Tibial artery (tissue), 4 donors: ENCODE data around the gene FARSA.
"Not testable (repeated sequence)": the region's sequence is repeated elsewhere in the genome, so short reads cannot be mapped to it uniquely, and the experiment has no call there.

Source experiments
- DNase-seq, 2 donors: peaks; one replicate each; pipeline ENCODE4 v3.0.0-alpha.2; 2019
- H3K27ac ChIP-seq, 2 donors: fragments of 200-600 bp; sonication (generic) in 1 of 2; 1 replicate in 1 of 2; 2 replicates in 1 of 2; pipeline ENCODE4 v1.5.1; 2018 to 2019; ENCODE audit warnings: mild to moderate bottlenecking in 1 of 2
- H3K27me3 ChIP-seq, 2 donors: fragments of 200-600 bp; sonication (generic) in 1 of 2; one replicate each; pipeline versions ENCODE4 v1.5.1 to v1.6.0; 2016 to 2019
- H3K36me3 ChIP-seq, 3 donors: fragments of 200-600 bp; sonication (generic) in 2 of 3; one replicate each; pipeline ENCODE4 v1.5.1; 2016 to 2019; ENCODE audit warnings: mild to moderate bottlenecking in 2 of 3
- H3K4me1 ChIP-seq, 4 donors: fragments of 200-600 bp; sonication (generic) in 2 of 4; 1 replicate in 3 of 4; 2 replicates in 1 of 4; pipeline ENCODE4 v1.5.1; 2016 to 2019
- H3K4me3 ChIP-seq, 2 donors: fragments of 200-600 bp; sonication (generic) in 1 of 2; 1 replicate in 1 of 2; 2 replicates in 1 of 2; pipeline ENCODE4 v1.5.1; 2018 to 2019; ENCODE audit warnings: mild to moderate bottlenecking in 2 of 2
- H3K9me3 ChIP-seq, 3 donors: fragments of 200-600 bp; sonication (generic) in 1 of 3; one replicate each; pipeline ENCODE4 v1.5.1; 2016 to 2019
- intact Hi-C: fragments of 100-400 bp; cut with DNase I; formaldehyde crosslinking; loops from one replicate; pipeline ENCODE4 v1.15.0; 2023; ENCODE audit warnings: low total_unique reads
- TF ChIP-seq, protein P1 (sequence below), 2 experiments: fragments of 200-600 bp in 1 of 2; fragments of 450-650 bp in 1 of 2; IDR thresholded peaks; one replicate each; pipeline ENCODE4 v1.5.1; 2017 to 2019; ENCODE audit warnings: antibody characterized with exemption in 2 of 2, mild to moderate bottlenecking in 1 of 2, moderate library complexity in 1 of 2

The FARSA gene

DNA sequence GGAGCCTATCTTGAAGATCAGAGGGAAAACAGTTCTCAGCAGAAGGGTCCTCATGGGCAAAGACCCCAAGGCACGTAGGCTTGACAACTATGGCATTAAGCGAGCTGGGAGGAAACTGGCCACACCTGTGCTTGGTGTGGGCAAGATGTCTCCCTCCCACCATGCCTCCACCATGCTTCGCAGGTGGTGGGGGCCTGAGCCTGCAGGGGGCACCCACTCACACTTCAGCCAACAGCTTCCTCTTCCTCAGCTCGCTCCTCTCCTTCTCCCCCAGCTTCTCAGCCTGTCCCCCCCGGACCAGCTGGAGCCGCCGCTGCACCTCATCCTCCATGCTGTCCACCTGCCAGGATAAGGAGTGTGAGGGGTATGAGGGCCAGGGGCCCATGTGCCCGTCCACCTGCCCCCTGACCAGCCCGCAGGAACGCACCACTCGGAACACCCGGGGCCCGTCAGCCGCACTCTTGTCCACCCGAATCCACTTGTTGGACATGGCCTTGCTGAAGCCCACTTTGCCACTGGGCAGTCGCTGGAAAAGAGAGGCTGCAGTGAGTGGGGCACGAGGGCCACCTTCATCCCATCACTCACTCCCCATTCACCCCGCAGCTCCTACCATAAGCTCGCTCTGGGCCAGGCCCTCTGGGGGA is 3.4 kb downstream of the FARSA start:
- TF ChIP-seq, protein P1, sequence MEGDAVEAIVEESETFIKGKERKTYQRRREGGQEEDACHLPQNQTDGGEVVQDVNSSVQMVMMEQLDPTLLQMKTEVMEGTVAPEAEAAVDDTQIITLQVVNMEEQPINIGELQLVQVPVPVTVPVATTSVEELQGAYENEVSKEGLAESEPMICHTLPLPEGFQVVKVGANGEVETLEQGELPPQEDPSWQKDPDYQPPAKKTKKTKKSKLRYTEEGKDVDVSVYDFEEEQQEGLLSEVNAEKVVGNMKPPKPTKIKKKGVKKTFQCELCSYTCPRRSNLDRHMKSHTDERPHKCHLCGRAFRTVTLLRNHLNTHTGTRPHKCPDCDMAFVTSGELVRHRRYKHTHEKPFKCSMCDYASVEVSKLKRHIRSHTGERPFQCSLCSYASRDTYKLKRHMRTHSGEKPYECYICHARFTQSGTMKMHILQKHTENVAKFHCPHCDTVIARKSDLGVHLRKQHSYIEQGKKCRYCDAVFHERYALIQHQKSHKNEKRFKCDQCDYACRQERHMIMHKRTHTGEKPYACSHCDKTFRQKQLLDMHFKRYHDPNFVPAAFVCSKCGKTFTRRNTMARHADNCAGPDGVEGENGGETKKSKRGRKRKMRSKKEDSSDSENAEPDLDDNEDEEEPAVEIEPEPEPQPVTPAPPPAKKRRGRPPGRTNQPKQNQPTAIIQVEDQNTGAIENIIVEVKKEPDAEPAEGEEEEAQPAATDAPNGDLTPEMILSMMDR (IDR thresholded peaks at IDR 0.05): no peak
- no peaks in the 10 kb centered on the region for H3K9me3 ChIP-seq
- DNase-seq: no peak
- peaks cover 47 to 59% (median 53%) of the 10 kb centered on the region in 3 donors for H3K36me3 ChIP-seq
- H3K4me1 ChIP-seq: peaks cover 0 to 19% (median 17%) of the 10 kb centered on the region in 4 donors
- H3K4me3 ChIP-seq: no peak overlapping the region
- no peaks in the 10 kb centered on the region for H3K27me3 ChIP-seq
- intact Hi-C loops: no loop called here
- H3K27ac ChIP-seq: no peak overlapping the region

DNA sequence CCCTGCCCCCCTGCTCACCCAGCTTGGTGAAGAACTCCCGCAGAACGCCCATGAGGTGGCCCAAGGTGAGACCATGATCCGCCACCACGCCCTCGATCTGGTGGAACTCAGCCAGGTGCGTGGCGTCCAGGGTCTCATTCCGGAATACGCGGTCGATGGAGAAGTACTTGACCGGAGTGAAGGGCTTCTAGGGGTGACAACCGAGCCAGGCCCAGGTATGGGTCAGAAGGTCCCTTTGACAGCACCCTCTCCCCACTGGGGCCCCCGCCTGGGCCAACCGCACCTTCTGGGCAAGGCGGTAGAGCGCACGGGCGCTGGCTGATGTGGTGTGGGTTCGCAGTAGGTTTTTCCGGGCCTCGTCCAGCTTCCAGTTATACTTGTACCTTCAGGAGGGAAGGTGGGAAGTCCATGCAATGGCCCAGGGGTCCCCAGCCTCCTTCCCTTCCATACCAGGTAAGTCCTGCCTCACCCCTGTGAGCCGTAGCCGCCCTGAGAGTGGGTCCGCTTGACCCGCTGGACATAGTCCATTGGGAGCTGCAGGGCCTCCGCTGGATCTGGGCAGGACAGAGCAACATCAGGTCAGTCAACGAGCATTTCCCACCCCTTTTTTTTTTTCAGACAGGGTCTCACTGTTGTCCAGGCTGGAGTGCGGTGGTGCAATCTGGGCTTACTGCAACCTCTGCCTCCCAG is 8.7 kb downstream of the FARSA start:
- DNase-seq: no peak
- H3K36me3 ChIP-seq: peaks cover 70 to 78% (median 73%) of the 10 kb centered on the region in 3 donors

DNA sequence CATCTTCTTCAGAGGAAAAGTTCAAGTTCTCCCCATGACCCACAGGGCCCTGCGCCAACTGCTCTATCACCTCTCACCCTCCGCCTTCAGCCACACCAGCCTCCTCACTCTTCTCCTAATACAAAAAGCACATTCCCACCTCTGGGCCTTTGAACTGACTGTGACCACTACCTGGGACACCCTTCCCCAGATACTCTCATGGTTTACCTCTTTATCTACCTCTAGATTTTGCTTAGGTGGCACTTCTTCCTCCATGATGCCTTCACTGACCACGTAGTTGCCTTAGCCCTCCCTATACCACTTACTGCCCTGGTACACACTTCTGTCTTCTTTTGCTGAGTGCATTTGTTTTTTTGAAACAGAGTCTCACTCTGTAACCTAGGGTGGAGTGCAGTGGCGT is 10.6 kb downstream of the FARSA start:
- no peak overlapping the region for H3K27ac ChIP-seq
- peaks cover 0 to 6% (median 3%) of the 10 kb centered on the region in 4 donors for H3K4me1 ChIP-seq
- H3K9me3 ChIP-seq: no peaks in the 10 kb centered on the region
- H3K27me3 ChIP-seq: no peaks in the 10 kb centered on the region
- no peak for DNase-seq
- peaks cover 55 to 60% (median 55%) of the 10 kb centered on the region in 3 donors for H3K36me3 ChIP-seq
- H3K4me3 ChIP-seq: no peak overlapping the region
- intact Hi-C loops: no loop called here
- TF ChIP-seq, protein P1 (IDR thresholded peaks at IDR 0.05): no peak

More for the DNA sequence above, 8.7 kb downstream of the FARSA start:
- Histone ChIP-seq H3K27me3 (no peaks in the 10 kb centered on the region), H3K4me3 (no peak overlapping the region), H3K9me3 (no peaks in the 10 kb centered on the region), H3K4me1 (no peaks in the 10 kb centered on the region), H3K27ac (no peak overlapping the region)
- TF ChIP-seq, protein P1 (IDR thresholded peaks at IDR 0.05): no peak
- intact Hi-C loops: no loop called here

DNA sequence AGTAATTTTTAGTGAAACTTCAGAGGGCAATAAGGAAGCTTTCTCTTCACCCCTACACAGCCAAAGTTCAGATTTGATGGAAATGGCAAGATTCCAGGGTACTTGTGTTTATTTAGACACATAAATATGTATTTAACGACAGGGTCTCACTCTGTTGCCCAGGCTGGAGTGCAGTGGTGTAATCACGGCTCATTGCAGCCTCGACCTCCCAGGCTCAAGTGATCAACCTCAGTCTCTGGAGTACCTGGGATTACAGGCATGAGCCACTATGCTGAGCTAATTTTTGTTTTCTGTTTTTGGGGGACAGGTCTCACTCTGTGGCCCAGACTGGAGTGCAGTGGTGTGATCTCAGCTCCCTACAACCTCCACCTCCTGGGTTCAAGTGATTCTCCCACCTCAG is 12.5 kb downstream of the FARSA start:
- intact Hi-C loops: no loop called here
- TF ChIP-seq, protein P1 (IDR thresholded peaks at IDR 0.05): no peak
- peaks cover 0 to 6% (median 3%) of the 10 kb centered on the region in 4 donors for H3K4me1 ChIP-seq

DNA sequence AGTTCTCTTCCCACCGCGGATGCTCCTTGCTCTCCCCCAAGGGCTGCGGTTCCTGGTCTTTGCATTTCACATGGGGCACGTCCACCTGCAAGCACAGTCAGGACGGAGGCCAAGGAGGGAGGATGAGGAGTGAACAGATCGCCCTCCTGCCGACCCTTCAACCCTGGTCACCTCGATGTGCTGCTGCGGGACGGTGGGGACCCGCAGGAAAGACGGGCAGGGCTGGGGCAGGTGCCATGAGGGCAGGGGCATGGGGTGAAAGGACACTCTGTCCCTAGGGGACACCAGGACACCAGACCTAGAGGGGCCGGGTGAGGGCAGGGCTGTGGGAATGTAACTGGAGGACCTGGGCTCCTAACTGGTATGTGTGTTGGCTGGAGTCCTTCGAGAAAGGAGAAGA is 15.3 kb downstream of the FARSA start:
- TF ChIP-seq, protein P1 (IDR thresholded peaks at IDR 0.05): no peak
- no peaks in the 10 kb centered on the region for H3K27me3 ChIP-seq
- peaks cover 0 to 10% (median 6%) of the 10 kb centered on the region in 4 donors for H3K4me1 ChIP-seq
- no peak for DNase-seq
- H3K9me3 ChIP-seq: no peaks in the 10 kb centered on the region
- intact Hi-C loops: no loop called here
- no peak overlapping the region for H3K4me3 ChIP-seq
- peaks cover 10 to 13% (median 10%) of the 10 kb centered on the region in 3 donors for H3K36me3 ChIP-seq
- no peak overlapping the region for H3K27ac ChIP-seq

More for the DNA sequence above, 12.5 kb downstream of the FARSA start:
- H3K27me3 ChIP-seq: no peaks in the 10 kb centered on the region
- H3K36me3 ChIP-seq: peaks cover 38 to 41% (median 38%) of the 10 kb centered on the region in 3 donors
- H3K27ac ChIP-seq: no peak overlapping the region
- H3K4me3 ChIP-seq: no peak overlapping the region
- H3K9me3 ChIP-seq: no peaks in the 10 kb centered on the region
- DNase-seq: no peak

DNA sequence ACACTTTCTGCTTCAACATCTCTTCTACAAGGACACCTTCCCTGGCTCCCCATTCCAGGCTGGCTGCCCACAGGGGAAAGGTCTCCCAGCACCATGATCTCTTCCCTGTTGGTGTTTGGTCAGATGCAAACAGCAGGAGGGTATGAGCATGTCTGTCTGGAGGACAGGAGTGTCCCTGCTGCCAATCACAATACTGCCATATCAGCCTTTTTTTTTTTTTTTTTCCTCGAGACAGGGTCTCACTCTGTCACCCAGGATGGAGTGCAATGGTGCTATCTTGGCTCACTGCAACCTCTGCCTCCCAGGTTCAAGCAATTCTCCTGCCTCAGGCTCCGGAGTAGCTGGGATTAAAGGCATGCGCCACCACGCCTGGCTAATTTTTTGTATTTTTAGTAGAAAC is 17.7 kb downstream of the FARSA start:
- H3K9me3 ChIP-seq, H3K36me3 ChIP-seq, H3K27me3 ChIP-seq, intact Hi-C loops, DNase-seq, H3K4me3 ChIP-seq, H3K27ac ChIP-seq: not testable (repeated sequence)
- H3K4me1 ChIP-seq: peaks cover 0 to 24% (median 15%) of the 10 kb centered on the region in 4 donors
